Sciatic nerve (tissue), 2 donors: ENCODE results near the gene RFXANK. TPM values are rescaled to one million over a fixed set of nuclear protein-coding genes. Genes with fewer than 3 reads are reported as not detected.
A peak's percentile ranks its signal among the peaks of the same experiment; 100 is the strongest.
"Not testable (repeated sequence)": the region's sequence is repeated elsewhere in the genome, so short reads cannot be mapped to it uniquely, and the experiment has no call there.

Experiments
- ATAC-seq: fragments of 200-7000 bp; cut with Tn5 transposase; one replicate; pipeline ENCODE4 v1.9.1; 2020; ENCODE audit warnings: mild to moderate bottlenecking, moderate library complexity
- DNase-seq: peaks from one replicate; pipeline ENCODE4 v3.0.0-alpha.2; 2020; ENCODE audit warnings: low spot score
- intact Hi-C: fragments of 100-400 bp; cut with DNase I; formaldehyde crosslinking; loops from one replicate; pipeline ENCODE4 v1.14.2; 2022
- total RNA-seq: library from RNA; stranded (reverse); fragmentation: NEBNext Ultra II Directional; extraction: Animal tissue kit (Norgen Biotek cat#: 25700); gene quantifications from one replicate; pipeline ENCODE4 v1.2.1, GENCODE V29; 2021
- donor health status: DM: no; HTN: no; CAD: no.
- donor health status: DM: no; HTN: no; CAD: no.

Gene RFXANK, protein sequence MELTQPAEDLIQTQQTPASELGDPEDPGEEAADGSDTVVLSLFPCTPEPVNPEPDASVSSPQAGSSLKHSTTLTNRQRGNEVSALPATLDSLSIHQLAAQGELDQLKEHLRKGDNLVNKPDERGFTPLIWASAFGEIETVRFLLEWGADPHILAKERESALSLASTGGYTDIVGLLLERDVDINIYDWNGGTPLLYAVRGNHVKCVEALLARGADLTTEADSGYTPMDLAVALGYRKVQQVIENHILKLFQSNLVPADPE
- total RNA-seq: 58.2 TPM

DNA sequence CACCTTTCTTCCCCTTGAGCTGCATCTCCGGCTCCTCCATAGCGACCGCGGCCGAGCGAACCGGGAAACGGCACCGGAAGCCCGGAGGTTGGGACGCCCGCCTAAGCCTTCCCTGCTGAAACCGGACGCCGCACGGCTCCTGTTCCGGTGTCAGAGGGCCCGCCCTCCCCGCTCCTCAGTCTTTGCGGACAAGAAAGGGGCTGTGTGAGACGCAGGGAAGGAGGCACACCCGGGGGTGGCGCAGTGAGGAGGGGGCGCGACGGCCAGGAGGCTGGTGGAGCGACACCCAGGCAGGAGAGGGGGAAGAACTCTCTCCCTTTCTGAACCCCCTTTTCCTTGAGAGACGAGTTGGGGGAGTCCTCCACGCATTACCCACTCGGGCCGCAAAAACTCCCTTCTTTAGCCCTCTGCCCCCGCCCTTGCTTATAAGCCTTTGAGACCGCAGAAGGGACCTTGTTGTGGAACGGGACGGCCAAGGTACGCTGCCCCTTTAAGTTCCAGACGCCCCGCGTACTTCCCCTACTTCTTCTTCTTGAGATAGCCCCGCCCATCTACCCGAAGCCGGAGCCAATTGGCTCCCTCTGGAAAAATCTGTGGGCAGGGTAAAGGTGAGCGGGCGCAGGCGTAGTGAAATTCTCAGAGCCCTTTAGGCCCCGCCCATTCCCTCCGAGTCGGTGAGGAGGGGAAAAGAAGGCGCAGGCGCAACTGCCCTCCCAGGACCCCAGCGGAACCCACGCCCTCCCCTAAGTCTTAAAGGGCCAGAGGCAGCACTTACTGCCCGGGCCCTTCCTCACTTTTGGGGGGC, at the start of gene RFXANK, which contains the start of gene BORCS8:
Gene RFXANK, plus strand, starts transcription at position 181 of the 805 bp plus-strand sequence. CDS start 1,689 bp downstream, outside the sequence.
Gene BORCS8, minus strand, starts transcription at position 75 of the 805 bp plus-strand sequence. Its CDS starts 35 bp downstream, at position 40.
- ATAC-seq (peak; percentile 97), DNase-seq (peak; percentile 99)
- intact Hi-C loops: no loop called here

DNA sequence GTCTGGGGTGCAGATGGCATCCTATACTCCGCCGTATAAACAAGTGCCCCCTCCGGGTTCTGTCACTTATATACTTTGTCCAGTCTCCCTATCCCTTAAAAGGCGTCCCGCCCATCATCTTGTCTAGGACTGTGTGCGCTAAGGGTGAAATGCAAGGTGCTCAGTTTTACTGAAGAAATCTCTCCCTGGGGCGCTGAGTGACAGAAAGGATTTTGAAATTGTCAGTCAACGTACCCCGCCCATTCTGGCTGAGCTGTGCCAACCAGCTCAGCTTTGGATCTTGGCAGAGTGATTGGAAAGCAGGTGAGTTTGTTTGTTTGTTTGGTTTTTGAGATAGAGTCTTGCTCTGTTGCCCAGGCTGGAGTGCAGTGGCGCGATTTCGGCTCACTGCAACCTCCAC, 49.7 kb upstream of the RFXANK start:
- intact Hi-C loops: no loop called here
- ATAC-seq: no peak
- DNase-seq: no peak

- ATAC-seq (no peak), DNase-seq (no peak)
- intact Hi-C loops: loop anchor here (5.0 kb wide), 1 partner anchor 197 kb away; no protein-coding TSS in a partner anchor
Observed at GRCh38 chr19:19145281-19145680, 46.8 kb upstream of the RFXANK start.

DNA sequence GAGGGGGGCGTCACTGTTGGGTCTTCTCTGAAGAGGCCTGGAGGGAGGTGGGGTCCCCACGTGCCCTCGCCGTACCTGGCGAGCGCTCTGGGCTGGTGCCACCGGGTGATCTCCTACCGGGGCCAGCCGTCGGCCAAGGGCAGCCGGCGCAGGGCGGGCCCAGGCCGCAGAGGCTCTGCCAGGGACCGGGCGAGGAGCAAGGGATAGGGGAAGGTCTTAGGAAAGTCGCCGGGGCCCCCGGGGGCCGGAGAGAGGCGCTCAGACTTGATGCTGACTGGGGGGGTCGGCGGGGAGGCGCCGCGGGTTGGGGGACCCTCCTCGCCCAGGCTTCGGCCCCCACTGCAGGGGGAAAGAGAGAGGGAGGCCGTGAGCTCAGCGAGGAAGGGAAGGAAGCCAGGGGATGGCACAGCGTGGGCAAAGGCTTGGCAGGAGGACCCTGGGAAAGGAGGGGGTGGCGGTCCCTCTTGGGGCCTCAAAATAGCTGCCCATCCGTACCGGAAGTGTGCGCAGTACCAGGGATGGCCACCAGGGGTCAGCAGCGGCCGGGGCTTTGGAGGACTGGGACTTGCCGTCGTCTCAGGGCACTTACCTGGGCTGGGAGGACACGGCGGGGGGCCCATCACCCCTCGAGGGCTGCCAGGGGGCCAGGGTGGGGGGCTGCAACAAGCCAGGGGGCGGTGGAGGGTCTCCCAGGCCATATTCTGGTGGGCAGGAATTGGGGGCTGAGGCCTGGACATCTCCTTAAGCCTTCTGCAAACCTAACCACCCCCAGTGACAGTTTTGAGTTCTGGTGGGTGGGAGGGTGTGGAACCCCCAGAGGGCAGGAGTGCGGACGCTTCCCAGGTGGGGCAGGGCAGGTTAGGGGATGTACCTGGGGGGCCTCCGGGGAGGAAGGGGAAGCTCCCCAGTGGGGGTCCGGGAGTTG, 46.1 kb upstream of the RFXANK start:
- peak; percentile 91 for DNase-seq
- peak; percentile 76 for ATAC-seq
- intact Hi-C loops: loop anchor here (5.0 kb wide), 1 partner anchor 196 kb away; no protein-coding TSS in a partner anchor

DNA sequence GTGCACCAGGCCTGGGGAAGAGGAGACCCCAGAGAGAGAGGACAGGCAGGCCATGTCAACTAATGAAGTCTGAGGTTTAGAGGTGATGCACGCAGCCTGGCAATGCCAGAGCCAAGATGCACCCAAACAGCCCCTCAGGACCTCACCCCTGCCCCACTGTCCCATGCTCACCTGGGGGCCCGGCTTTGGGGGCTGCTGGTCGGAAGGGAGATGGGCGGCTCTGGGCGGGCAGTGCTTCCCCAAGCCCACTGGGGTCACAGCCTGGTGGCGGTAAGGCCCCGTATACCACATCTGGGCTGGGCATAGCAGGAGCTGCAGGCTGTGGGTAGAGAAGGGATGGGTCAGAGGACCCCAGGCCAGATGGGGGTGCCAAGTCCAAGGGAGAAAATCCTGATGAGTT, 45.2 kb upstream of the RFXANK start:
- intact Hi-C loops: loop anchor here (5.0 kb wide), 1 partner anchor 195 kb away; no protein-coding TSS in a partner anchor
- no peak for DNase-seq
- no peak for ATAC-seq

DNA sequence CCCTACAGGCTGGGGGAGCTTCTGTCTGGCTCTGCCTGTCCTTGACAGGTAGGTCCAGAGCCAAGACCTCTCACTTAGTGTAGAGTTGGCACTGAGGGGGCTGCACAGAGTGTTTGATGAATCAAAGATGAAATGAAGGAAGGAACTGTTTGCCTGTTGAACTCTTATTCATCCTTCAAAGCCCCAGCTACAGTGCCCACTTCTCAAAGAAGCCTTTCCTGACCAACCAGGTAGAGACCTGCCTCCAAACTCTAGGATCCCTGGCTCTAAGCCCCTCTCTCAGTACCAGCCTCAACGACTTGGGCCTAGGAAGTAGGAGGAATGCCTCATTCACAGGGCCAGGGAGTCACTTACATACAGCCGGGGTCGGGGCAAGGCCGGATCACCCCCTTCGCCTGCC, 44.7 kb upstream of the RFXANK start:
- DNase-seq (no peak), ATAC-seq (no peak)
- intact Hi-C loops: loop anchor here (5.0 kb wide), 1 partner anchor 195 kb away; no protein-coding TSS in a partner anchor

GRCh38 chr19:19148504-19148903, 43.6 kb upstream of the RFXANK start:
- not testable (repeated sequence) for DNase-seq, ATAC-seq
- intact Hi-C loops: loop anchor here (5.0 kb wide), 1 partner anchor 194 kb away; no protein-coding TSS in a partner anchor

DNA sequence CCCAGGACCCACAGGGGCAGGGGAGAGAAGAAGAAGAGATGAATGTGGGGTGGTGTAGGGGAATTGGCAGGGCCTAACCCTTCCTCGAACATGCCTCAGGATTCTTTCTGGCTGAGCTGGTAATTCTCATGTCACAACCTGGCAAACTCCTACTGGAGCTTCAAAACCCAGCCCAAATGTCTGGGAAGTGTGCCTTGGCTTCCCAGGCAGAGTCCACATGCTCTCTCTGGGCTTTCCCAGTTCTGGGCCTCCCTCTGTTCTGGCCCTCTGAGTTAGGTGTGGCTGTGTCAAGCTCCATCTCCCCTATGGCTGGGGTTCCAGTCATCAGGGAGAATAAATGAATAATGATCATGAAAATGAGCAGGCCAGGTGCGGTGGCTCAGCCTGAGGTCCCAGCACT, 42.6 kb upstream of the RFXANK start:
- DNase-seq (no peak), ATAC-seq (no peak)
- intact Hi-C loops: loop anchor here (5.0 kb wide), 1 partner anchor 193 kb away; no protein-coding TSS in a partner anchor

DNA sequence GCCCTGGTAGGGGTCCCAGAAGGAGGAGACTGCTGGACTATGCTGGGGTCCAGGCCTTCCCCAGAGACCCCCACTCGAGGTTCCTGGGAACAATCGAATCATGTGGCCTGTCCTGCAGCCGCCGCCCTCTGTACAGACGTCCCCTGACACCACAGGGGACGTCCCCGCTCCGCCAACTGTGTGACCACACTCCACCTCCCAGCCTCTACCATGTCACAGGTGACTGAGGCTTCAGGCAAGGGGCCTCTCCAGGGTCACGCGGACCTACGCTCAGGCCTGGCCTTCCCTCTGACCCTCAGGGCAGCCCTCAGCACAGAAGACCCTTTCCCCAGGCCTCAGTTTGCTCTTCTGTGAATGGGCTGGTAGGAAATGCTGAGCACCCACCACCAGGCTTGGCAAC, 40.6 kb upstream of the RFXANK start:
- intact Hi-C loops: no loop called here
- DNase-seq (no peak), ATAC-seq (no peak)

GRCh38 chr19:19152668-19153384, 39.2 kb upstream of the RFXANK start:
- DNase-seq (no peak), ATAC-seq (no peak)
- intact Hi-C loops: no loop called here

DNA sequence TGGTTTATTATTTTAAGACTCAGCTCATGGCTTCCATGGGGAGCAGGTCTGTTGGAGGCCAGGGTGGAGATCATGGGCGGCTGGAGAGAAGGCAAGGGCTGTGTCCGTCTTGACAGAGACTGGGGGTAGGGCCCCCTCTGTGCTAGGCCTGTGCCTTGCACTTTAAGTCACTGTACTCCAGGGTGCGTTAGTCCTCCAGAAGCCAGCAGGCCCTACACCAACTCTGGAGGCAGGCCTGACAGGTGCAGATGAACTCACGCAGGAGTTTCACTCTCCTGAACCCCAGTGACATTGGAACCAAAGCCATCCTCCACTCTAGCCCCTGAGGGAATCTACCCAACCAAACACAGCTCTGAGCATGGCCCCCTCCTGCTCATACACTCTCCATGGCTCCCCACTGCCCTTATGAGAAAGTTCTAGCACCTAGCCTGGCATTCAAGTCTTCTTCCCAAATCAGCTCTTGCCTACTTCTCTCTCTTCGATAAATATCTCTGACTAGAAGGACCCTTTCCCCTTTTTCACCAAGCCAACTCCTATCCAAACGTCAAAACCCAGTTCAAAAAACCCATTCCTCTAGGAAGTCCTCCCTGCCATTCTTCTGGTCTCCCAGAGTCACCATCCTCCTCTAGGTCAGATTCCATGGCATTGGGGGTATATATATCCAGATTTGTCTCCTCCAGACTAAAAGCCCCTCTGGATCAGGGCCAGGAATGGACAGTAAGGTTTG, 37.1 kb upstream of the RFXANK start:
- ATAC-seq (no peak), DNase-seq (no peak)
- intact Hi-C loops: no loop called here

DNA sequence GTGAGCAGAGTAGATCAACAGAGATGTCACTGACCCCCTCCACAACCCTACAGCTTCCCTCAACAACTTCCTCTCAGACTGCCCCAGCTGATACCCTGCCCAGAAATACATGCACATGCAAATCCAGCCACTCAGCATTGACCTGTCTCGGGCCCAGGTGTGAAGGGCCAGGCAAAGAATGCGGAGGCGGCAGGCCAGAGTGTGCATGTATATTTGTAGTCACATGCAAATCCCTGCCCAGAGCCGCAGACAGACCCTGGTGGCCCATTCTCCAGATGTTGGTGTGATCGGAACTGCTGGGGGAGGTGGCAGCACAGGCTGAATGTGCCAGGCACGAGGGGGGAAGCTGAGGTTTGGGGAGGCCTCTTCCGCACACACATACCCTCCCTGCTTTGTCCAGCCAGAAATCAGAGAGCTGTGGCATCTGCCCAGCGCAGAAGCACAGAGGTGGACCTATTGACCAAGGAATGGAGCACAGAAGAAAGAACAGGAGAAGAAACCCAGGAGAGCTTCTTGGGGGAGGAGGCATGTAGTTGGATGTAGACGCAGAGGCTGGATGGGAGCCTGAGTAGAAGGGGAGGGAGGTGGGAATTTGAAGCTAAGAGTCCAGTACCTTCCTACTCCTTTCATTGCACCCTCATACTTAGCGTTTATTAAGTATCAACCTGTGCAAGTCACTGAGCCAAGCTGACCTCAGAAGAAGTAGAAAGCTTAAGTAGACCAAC, 36.4 kb upstream of the RFXANK start:
- intact Hi-C loops: no loop called here
- ATAC-seq (no peak), DNase-seq (no peak)

GRCh38 chr19:19157808-19158207, 34.2 kb upstream of the RFXANK start:
- intact Hi-C loops: no loop called here
- no peak for DNase-seq
- no peak for ATAC-seq

DNA sequence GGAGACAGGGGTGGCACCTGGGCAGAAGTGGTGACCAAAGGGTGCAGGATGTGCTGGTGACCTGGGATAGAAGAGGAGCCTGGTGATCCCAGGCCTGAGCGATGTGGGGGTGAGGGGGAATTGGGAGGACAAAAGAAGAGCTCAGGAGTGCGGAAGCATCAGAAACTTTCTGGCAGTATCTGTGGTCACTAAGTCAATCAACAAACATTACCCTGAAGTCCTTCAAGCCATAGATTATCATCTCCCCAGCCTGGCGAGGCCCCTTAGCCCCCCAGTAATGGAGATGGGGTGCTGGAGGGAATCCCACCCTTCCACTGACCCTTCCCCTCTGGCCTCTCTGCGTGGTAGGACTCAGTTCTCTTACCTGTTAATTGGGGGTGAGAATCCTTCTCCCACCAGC, 32.5 kb upstream of the RFXANK start:
- intact Hi-C loops: no loop called here
- DNase-seq: no peak
- no peak for ATAC-seq

DNA sequence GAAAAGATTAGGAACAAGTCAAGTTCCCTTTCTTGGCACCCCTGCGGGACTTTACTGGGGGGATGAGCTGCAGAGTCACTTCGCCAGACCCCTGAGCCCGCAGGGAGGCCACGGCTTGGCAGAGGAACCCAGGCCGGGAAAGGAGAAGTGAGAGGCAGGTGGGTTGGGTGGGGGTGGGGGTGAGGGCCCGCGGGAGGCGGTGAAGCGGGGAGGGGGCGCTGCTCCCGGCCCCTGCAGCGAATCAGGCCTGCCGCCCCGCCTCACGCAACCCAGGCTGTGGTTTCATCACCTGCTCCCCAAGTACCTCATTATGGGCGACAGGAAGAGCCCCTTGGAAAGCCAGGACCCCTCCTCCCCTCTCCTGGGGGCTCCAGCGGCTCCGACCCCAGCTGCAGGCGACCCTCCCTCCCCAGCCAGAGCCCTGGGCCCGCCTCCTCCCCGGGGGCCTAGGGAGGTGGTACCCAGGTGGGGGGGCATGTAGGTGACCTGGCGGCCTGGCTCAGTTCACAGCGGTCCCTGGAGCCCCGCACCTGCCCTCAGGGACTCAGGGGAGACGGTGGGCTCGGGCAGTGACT, 31.5 kb upstream of the RFXANK start:
- intact Hi-C loops: loop anchor here (1.0 kb wide), 1 partner anchor 38 kb away; no protein-coding TSS in a partner anchor
- ATAC-seq (no peak), DNase-seq (no peak)

DNA sequence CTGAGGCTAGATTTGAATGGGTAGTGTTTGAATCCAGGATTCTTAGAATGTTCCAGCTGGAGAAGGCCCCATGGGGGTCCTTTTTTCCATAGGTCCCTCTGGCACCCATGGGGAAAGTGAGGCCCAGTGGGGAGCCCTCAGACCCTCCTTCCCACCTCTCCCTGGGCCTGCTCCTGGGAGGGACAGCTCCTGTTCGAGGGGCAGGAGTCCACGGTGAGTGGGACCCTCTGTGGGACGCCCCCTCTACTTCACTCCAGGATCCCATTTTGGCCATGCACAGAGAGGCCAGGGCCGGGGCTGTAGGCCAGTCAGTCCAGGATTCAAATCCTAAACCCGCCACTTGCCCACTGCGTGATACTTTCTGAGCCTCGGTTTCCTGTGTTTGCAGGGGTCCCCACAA, 29.6 kb upstream of the RFXANK start:
- ATAC-seq (no peak), DNase-seq (no peak)
- intact Hi-C loops: no loop called here

GRCh38 chr19:19165396-19165795, 26.7 kb upstream of the RFXANK start:
- DNase-seq (no peak), ATAC-seq (no peak)
- intact Hi-C loops: no loop called here
